GM21717 (cell line): ENCODE results near the gene SORCS2.

ENCODE experiments used
- ATAC-seq: cut with Tn5 transposase; IDR thresholded peaks from one replicate; pipeline ENCODE4 v1.9.1; 2021; ENCODE audit warnings: mild to moderate bottlenecking, moderate library complexity; ENCODE audit not compliant: unreplicated experiment

Gene SORCS2

GRCh38 chr4:7217039-7217438, 24.7 kb downstream of the SORCS2 start:
- no peak for ATAC-seq

- ATAC-seq = no peak
These were observed 25.4 kb downstream of the SORCS2 start for GRCh38 chr4:7217474-7218321.

GRCh38 chr4:7218686-7219085, 26.3 kb downstream of the SORCS2 start:
- ATAC-seq = no peak

DNA sequence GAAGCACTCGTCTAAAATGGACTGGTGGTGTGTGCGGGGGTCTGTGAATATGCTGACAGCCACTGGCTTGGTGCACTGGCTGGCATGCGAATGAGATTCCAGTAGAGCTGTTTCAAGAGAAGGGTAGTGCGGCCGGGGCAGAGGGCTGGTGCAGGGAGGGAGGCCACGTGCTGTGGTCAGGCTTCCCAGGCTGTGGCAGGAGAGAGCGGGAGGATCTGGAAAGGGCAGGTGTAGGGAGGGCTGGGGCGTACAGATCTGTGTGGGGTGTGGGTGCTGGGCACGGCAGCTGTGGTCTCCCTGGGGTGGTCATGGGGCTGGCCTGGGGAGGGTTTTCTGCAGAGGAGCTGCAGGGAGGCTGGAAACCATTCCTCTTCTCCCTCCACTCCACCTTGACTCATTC, 30.2 kb downstream of the SORCS2 start:
- no peak for ATAC-seq

DNA sequence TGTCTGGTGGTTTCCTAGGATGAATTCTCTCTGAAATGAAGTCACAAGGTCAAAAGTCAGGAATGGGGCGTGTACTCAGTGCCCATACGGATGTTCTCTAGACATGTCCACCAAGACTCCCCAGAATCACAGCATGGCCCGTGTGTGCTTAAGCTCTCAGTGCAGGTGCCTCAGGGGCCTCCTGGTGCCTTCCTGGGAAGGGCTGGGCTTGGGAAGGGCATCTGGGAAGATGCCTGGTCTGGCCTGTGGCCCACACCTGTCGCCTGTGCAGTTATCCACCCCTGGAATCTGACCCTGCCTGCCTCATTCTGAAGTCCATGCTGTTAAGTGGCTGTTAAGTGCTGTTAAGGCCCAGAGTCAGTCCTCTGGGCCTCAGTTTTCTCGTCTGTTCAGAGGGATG, 31.2 kb downstream of the SORCS2 start:
- ATAC-seq = no peak

- no peak for ATAC-seq
These were observed 31.7 kb downstream of the SORCS2 start for GRCh38 chr4:7224001-7224400.

- no peak for ATAC-seq
These were observed 32.7 kb downstream of the SORCS2 start for GRCh38 chr4:7224878-7225533.

DNA sequence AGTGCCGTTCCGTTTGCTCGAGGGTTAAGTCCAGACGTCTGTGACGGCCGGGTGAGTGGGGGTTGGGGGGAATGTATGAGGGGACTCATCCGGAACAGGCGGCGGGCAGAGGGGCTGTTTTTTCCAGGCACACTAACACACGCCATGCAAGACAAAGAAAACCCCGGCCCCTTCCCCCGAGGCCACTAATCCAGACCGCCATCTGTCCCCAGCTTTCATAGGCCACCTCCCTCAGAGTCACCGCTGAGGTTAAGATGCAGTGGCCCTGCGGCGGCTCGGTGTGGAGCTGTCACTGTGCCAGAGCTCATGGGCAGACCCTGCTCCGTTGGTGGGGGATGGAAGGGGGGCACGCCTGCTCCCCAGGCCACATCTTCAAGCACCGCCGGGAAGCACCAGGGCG, 34.1 kb downstream of the SORCS2 start:
- ATAC-seq = no peak

- no peak for ATAC-seq
These were observed 34.7 kb downstream of the SORCS2 start for GRCh38 chr4:7227008-7227407.

GRCh38 chr4:7228734-7229133, 36.4 kb downstream of the SORCS2 start:
- no peak for ATAC-seq

- ATAC-seq = no peak
These were observed 39.8 kb downstream of the SORCS2 start for GRCh38 chr4:7232061-7232650.

- ATAC-seq = no peak
These were observed 40.8 kb downstream of the SORCS2 start for GRCh38 chr4:7233006-7233580.

DNA sequence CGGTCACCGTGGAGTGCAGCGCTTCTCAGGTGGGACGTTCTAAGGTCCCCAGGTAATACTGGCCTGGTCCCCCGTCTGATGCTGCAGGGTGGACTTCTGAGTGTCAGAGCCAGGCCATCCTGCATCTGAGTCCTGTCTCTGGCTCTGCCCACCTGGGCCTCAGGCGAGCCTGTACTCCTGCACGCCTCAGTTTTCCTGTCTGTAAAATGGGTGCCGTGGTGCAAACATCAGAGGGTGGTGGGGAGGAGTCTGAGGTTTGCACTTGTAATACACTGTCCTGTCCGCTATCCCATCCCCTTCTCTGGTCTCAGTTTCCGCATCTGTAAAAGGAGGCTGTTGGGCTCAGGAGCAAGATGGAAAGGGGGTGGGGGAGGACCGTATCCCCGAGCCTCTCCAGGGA, 41.3 kb downstream of the SORCS2 start:
- no peak for ATAC-seq

DNA sequence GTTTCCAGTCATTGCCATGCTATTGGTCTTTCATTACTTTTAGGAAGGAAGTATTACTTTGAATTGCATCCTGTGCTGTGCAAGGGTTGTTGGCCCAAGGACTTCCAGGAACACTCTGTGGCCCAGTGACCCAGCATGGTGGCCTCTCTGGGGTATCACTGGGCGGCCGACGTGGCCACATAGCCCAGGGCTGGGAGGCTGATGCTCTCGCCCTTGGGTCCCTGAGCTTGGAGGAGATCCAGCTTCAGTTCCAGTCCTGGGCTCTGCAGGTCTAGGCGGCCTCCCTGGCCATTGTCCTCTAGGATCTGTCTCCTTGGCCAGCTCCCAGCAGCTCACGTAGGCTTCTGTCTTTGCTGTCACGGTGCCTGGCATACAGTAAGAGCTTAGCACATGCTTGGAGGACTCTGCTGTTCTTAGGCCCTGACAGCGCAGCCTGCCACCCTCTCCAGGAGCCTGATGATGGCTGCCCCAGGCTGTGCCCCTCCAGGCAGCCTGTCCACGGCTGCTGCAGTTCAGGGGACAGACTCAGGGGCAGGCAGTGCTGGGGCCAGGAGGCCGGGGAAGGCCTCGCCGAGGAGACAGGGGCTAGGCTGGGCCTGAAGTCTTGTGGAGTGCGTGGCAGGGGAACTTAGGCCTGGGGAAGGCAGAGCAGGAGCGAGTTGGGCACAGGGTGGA, 42.2 kb downstream of the SORCS2 start:
- ATAC-seq = no peak

- no peak for ATAC-seq
These were observed 42.7 kb downstream of the SORCS2 start for GRCh38 chr4:7235030-7235380.

- ATAC-seq = no peak
These were observed 44.5 kb downstream of the SORCS2 start for GRCh38 chr4:7236847-7237246.

DNA sequence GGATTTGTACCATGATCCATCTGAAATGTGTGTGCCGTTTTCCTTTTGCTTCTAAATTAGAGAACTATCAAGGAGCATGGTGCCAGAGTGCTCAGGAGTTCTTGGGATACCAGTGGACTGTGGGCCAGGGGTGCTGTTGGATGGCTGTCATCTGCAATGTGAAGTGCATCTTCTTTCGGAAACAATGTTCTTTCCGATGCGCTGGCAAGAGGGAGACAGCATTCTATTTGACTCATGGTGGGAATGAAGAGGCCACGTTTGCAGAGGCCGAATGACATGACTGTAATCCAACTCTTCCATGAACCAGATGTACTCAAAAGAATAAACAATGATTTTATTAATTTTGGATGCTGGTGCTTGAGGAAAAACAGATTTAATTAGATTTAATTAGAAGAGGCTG, 45.5 kb downstream of the SORCS2 start:
- no peak for ATAC-seq

DNA sequence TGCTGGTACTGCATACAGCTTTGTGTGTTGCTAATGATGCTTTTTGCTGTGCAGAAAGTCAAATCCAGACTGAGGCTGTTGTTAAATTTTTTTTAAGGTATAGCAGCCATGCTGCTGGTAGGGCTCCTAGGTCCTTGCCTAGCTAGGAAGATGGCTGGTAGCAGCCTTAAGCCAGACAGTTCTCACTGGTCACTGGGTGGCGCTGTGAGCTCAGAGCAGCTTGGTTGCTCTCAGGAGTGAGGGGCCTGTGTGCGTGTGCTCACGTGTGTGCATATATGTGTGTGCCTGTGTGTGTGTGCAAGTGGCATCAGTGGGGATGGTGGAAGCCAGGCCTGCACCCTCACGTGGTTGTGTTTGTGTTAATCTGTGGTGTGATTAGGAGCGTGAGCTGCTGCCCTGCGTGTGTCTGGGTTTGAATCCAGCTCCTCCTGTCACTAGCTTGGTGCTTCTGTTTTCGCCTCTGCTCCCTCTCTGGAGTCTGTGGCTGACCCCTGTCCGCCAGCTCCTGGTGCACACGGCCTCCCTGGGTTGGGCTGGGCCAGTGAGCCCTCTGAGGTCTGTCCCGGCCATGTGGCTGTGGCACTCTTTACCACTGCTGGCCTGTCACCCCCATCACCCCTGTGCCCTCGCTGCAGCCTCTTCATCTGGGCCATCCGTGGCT, 46.1 kb downstream of the SORCS2 start:
- ATAC-seq = no peak

DNA sequence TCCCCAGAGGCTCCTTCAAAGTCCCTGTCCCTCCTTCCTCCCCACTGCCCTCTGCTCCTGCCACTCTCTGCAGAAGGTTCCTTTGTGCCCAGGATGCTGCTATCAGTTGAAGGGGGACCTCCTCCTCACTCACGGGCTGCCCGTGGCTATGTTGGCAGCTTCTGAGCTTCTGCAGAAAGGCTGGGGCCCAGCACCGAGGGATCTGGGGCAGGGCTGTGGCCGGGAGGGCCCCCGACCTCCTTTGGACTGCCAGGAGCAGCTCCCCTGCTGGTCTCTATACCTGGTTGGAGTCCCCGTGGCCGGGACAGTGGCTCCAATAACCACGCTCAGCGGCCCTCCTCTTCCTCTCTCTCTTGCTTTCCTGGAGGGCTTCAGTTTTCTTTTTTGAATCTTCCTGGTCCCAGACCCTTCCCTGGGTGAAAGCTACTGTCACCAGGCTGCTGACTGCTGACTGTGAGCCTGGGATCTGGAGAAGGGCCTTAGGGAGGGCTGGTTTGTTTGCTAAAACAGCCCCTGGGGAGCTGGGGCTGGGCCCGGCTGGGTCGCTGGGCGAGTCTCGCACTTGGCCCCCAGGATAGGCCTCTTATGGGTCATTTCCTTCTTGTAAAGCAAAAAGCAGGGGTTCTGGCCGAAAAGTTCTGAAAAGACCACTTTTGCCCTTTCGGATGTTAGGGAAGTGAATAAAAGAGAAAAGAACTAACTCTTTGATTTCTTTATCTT, 46.9 kb downstream of the SORCS2 start:
- ATAC-seq = no peak

DNA sequence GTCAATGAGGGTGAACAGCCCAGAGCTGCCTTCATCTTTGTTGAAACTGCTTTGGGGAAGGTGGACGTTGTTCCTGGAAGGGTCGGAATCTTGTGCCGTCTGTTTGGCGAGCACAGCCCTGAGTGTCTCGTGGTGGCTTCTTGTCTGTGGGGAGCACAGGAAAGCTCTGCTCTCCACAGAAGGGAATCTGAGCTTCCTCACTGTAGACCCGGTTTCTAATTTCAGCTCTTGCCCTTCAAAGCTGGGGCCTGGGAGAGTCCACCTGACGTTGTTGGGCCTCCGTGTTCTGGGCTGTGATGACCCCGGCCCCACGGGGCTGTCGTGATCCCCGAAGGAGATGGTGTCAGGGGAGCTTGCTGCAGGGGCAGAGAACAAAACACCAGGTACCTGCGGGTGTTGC, 47.5 kb downstream of the SORCS2 start:
- ATAC-seq = no peak
